Activated CD8-positive, alpha-beta memory T cell treated with anti-CD3 and anti-CD28 coated beads for 24 hours (primary cell): Measurements from ENCODE around the gene GALT.
A peak's percentile ranks its signal among the peaks of the same experiment; 100 is the strongest.

ENCODE experiments used
- DNase-seq: peaks from one replicate; pipeline ENCODE4 v3.0.0-alpha.2; 2020

GALT gene

DNA sequence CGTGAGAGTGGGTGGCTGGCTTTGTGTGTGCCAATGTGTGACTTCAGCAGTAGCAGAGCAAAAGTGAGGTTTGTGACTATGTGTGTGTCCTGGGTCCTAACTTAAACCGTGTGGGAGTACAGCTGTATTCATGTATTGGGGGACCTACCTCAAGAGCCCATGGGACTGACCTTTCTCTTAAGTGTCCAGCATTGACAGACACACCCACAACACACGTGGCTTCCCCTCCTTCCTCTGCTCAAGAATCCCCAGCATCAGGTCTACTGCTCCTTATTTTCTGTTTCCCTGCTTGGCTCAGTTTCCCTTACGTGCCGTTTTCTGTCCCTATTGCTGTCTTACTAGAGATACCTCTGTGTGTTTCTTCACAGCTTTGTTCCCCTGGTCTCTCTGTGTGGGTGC is 6.1 kb downstream of the GALT start:
- DNase-seq = no peak

- no peak for DNase-seq
Measured at GRCh38 chr9:34653151-34654072, 6.9 kb downstream of the GALT start.

DNA sequence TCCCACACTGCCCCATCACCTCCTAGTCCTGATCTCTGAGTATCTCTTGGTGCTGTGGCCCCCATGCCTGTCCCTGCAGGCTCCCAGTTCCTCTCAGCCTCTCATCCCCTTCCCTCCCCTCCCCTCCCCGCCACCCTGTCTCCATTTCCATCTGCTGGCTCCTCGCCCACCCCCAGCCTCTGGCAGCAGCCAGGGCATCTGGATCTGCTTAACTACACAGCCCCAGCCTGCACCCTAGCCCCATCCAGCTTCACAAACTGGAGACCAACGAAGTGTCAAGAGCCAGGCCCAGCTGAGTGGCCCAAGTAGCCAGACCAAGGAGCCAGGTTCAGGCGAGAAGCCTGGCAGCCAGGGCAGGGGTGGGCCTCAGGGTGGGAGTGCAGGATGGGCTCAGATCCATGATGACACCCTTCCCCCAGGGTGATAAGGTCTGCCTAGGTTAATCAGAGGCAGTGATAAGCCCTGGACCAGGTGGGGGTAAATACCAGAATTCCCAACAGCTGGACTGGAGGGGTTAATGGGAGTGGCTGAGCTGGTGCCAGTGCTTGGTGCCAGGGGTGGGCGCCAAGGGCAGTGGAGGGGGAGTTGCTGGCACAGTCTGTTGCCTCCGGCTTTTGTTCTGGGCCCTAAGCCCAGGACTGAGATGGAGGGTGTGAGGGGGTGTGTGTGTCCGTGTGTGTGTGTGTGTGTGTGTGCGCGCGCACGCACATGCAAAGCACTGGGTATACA is 8.0 kb downstream of the GALT start:
- no peak for DNase-seq

GRCh38 chr9:34655394-34655793 is 8.9 kb downstream of the GALT start:
- DNase-seq = no peak

DNA sequence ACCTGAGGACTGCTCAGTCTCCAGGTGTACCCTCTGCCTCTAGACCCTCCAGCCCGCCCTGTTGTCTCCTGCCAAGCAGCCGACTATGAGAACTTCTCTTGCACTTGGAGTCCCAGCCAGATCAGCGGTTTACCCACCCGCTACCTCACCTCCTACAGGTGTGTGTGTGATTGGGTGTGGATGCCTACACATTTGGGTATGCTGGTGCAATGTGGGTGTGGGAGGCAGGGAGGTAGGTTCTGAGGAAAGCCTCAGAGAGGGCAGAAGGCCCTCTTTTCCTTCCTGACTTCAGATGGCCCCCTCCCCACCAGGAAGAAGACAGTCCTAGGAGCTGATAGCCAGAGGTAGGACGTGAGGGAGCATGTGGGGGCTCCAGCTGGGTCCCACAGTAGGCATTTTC is 10.5 kb downstream of the GALT start:
- DNase-seq = no peak

DNA sequence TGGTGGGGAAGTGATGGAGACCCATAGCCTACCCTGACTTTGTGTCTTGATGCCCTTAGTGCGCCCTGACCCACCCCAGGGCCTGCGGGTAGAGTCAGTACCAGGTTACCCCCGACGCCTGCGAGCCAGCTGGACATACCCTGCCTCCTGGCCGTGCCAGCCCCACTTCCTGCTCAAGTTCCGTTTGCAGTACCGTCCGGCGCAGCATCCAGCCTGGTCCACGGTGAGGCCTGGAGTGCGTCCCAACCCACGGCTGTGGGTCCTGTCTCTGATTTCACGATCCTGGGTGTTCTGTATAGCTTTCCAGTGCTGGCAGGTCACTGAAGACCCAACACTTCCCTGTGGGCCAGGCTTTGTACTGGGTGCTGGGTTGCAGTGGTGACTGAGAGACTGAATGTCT is 12.0 kb downstream of the GALT start:
- DNase-seq = no peak

DNA sequence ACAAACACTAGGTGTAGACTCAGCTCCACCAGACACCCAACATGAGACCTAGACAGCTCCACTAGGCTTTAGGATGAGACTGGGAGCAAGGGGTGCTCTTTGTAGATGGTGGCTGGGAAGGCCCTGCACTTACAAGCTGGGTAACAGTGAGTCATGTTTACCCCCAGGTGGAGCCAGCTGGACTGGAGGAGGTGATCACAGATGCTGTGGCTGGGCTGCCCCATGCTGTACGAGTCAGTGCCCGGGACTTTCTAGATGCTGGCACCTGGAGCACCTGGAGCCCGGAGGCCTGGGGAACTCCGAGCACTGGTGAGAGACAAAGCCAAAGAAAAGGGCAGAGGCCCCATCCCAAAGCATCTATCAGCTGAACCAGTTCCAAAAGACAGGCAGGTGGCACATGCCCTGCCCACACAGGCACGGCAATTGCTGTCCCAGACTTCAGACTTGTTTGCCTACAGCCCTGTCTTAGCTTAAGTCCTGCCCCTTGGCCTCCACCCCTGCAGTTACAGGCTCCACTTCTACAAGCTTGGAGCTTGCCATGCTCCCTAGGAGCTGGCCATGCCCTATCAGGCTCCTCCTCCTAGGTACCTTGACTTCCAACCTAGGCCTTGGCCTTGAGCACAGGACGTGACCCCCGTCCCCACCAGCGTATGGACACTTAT is 13.2 kb downstream of the GALT start:
- no peak for DNase-seq

- no peak for DNase-seq
Measured at GRCh38 chr9:34662526-34663302, 16.2 kb downstream of the GALT start, which contains the start of gene CCL27. Gene CCL27, minus strand, starts transcription at chr9:34662657. Its CDS starts 24 bp downstream, at chr9:34662633.

DNA sequence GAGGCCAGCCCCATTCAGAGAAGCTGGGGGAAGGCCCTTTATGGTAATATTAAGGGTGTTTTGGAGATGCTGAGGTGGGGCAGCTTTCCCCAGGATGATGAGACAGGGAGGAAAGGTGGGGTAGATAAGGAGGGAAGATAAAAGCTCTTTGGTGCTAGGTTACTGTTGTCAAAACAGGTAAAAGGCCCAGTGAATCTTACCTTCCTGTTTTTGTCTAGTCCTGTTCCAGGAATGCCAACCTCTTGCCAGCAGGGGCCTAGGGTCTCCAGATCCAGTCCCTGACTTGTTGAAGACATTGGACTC is 16.8 kb downstream of the GALT start:
- DNase-seq = no peak

DNA sequence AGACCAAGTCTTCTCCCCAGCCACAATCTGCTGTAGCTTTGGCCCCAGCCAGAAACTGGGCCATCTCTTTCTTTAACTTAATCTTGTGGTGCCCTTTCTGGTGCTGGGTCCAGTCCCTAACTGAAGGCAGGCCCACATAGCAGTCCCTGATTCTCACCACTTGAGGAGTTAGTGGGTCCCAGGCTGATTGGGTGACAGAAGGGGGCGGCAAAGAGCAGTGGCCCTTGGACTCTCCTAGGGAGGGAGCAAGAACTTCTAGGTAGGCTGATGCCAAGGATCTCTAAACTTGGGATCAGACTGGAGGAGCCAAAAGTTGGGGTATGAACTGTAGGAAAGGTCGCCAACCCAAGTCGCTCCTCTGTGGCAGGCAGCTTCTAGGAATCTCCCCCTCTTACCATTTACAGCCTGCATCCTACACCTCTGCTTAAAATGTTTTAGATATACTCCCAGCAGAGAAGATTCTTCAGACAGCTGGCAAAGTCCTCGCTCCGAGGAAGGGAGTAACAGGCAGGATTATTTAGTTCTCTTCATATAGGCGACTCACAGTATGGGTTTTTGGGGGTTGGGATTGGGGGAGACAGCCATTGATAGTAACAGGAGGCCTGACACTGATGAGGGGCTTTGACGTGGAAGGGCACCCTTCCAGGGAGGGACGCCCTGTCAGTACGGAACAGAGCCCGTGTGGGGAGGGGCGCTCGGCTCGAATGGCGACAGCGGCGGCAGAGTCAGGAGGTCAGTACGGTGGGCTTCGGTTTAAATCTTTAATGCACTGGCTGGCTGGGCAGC is 18.0 kb downstream of the GALT start:
- peak; percentile 77 for DNase-seq

DNA sequence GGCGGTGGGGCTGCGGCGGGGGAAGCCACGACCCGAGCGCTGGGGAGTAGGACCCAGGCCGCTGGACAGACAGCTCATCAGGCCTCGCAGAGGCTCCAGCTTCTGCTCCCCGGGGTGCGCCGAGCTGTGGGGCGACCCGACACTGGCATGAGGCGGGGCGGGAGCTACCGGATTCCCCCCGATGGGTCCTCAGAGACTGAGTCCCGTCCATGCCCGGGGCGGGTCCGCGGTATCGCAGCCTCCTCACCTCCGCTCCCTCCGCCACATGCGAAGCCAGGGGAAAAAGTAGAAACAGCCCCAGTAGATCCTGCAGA is 18.5 kb downstream of the GALT start:
- no peak for DNase-seq

GRCh38 chr9:34665381-34666250 is 19.1 kb downstream of the GALT start:
- peak; percentile 90 for DNase-seq

DNA sequence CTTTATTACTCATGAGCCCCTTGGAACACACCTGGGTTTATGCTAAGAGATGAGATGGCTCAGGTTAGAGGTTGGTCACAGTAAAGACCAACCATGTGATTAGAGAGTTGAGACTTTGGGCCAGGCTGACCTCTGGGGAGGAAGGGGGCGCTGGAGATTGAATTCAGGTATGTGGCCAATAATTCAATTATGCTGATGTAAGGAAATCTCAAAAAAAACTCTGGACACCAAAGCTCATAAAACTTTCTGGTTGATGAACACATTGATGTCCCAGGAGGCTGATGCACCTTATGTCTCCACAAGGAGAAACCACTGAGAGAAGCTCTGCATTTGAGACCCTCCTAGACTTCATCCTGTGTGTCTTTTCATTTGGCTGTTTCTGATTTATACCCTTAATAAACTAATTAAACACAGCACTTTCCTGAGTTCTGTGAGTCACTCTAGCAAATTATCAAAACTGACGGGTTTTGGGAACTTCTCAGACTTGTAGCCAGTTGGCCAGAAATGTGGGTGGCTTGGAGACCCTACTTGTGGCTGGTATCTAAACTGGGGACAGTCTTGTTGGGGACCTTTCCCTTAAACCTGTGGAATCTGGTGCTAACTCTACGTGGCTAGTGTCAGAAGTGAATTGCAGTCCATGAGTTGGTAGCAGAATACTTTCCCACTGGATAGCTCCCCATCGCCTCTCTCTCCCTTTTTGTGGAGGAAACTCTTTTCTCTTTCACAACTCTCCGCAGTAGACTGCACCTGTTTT is 23.5 kb downstream of the GALT start:
- DNase-seq = no peak

DNA sequence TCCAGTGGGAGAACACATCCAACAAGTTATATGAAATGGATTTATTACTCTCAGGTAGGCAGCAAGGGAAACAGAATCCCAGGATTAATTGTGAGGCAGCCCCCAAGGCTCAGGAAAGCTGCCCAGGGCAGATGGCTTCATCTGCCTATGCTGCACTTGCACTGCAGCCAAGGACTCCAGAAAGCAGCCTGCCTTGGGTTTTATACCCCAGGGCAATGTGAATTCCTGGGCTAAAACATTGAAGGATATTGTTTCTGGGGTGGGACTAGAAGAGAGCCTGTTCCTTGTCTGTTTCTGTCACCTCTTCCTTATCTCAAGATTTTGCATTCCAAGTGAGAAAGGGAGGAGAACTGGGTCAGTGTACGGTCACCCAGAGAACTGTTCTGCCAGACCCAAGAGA is 24.8 kb downstream of the GALT start:
- no peak for DNase-seq

DNA sequence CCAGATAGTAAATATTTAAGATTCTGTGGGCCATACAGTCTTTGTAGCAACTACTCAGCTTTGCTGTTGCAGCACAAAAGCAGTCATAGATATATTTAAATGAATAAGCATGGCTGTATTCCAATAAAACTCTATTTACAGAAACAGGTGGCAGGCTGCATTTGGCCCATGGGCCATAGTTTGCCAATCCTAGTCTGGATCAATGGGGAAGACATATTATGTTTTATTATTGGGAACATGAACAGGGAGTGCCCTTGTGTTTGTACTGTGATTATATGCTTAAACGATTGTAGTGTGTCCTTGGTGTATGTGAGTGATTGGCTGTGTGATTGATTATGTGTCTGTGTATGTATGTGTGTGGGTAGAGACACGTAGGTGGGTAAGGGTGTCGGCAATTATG is 28.0 kb downstream of the GALT start:
- no peak for DNase-seq

DNA sequence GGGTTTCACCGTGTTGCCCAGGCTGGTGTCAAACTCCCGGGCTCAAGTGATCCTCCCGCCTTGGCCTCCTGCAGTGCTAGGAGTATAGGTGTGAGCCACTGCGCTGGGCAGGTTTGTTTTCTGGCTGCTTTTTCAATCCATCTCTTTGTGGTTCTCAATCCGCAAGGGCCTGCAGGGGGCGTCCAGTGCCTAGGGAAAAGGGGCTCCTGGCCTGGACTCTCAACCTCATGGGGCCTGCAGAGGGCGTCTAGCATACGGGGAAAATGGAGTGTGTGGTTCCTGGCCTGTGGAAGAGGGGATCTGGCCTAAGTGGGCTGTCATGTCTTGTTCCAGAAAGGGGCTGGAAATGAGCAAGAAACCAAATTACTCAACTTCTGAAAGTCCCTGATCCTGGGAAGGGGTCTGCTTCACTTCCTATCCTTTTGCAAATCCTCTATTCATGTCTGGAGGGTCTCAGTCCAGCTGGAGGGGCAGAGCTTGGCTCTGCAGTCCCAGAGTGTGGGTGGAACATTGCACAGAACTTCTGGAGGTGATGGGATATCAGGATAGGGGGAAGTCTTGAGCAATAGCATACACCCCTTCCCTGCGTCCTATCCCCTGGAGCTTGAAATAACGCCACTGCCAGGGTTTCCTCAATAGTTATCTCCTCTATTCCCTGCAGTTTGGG is 28.7 kb downstream of the GALT start:
- DNase-seq = peak; percentile 77

- no peak for DNase-seq
Measured at GRCh38 chr9:34675869-34676268, 29.4 kb downstream of the GALT start.

GRCh38 chr9:34684145-34684544 is 37.7 kb downstream of the GALT start:
- DNase-seq = no peak

GRCh38 chr9:34684816-34685215 is 38.3 kb downstream of the GALT start:
- no peak for DNase-seq

GRCh38 chr9:34685591-34685990 is 39.1 kb downstream of the GALT start:
- no peak for DNase-seq
